ENCODE measurements around the gene SGSM1. TPM values are rescaled to one million over a fixed set of nuclear protein-coding genes. Genes with fewer than 3 reads are reported as not detected.
"Not testable (repeated sequence)": the region's sequence is repeated elsewhere in the genome, so short reads cannot be mapped to it uniquely, and the experiment has no call there.

The SGSM1 gene
- total and polyA plus RNA-seq, 2 donors (not counting 1 experiment from before 2014, with no cell fraction given), result not detected

- Histone ChIP-seq H3K4me2 (ENCODE audit: extremely low read depth, insufficient read depth, low read length) (no peak overlapping the region), H3K27ac (ENCODE audit: insufficient read depth, low read length) (no peak overlapping the region), H2AFZ (ENCODE audit: low read length) (no peak overlapping the region), H3K4me1 (ENCODE audit: control insufficient read depth, extremely low read depth, insufficient read depth, low read length) (no peaks in the 10 kb centered on the region), H3K9ac (ENCODE audit: insufficient read depth, low read length) (no peak overlapping the region), H3K79me2 (ENCODE audit: control insufficient read depth, insufficient read depth, low read length) (no peaks in the 10 kb centered on the region), H3K4me3 (replicated peaks in 1 of 4; ENCODE audit: control extremely low read depth in 1 of 4, insufficient read depth in 1 of 4, low read depth in 3 of 4, low read length in 4 of 4) (no peak overlapping the region), H3K27me3 (ENCODE audit: control insufficient read depth, insufficient read depth, low read length) (no peaks in the 10 kb centered on the region), H3K36me3 (ENCODE audit: control insufficient read depth, insufficient read depth, low read length) (no peaks in the 10 kb centered on the region), H4K20me1 (ENCODE audit: control insufficient read depth, extremely low read depth, insufficient read depth, low read length) (no peaks in the 10 kb centered on the region), H3K9me3 (ENCODE audit: control insufficient read depth, insufficient read depth, low read depth, low read length) (no peaks in the 10 kb centered on the region)
- peak; percentile 3 to 12 for DNase-seq (ENCODE audit: low read depth in 2 of 2)
- TF ChIP-seq EZH2 (IDR thresholded peaks at IDR 0.05; ENCODE audit: low read length, missing control alignments) (no peak), CTCF (conservative IDR thresholded peaks at IDR 0.05 in 1 of 2, IDR thresholded peaks at IDR 0.05 in 1 of 2; ENCODE audit: low read depth in 1 of 2, low read length in 2 of 2) (no peak)
Measured at GRCh38 chr22:24836282-24836681, 30.3 kb downstream of the SGSM1 start.

- H3K27me3 ChIP-seq (ENCODE audit: control insufficient read depth, insufficient read depth, low read length); H2AFZ ChIP-seq (ENCODE audit: low read length); H3K27ac ChIP-seq (ENCODE audit: insufficient read depth, low read length); H3K36me3 ChIP-seq (ENCODE audit: control insufficient read depth, insufficient read depth, low read length); H3K4me1 ChIP-seq (ENCODE audit: control insufficient read depth, extremely low read depth, insufficient read depth, low read length); H3K4me3 ChIP-seq (replicated peaks in 1 of 4; ENCODE audit: control extremely low read depth in 1 of 4, insufficient read depth in 1 of 4, low read depth in 3 of 4, low read length in 4 of 4); DNase-seq (ENCODE audit: low read depth in 2 of 2); H3K9me3 ChIP-seq (ENCODE audit: control insufficient read depth, insufficient read depth, low read depth, low read length); H4K20me1 ChIP-seq (ENCODE audit: control insufficient read depth, extremely low read depth, insufficient read depth, low read length); H3K4me2 ChIP-seq (ENCODE audit: extremely low read depth, insufficient read depth, low read length); H3K9ac ChIP-seq (ENCODE audit: insufficient read depth, low read length); H3K79me2 ChIP-seq (ENCODE audit: control insufficient read depth, insufficient read depth, low read length): not testable (repeated sequence)
- peak in 1 of 2 donors; percentile 1 for TF ChIP-seq CTCF (conservative IDR thresholded peaks at IDR 0.05 in 1 of 2, IDR thresholded peaks at IDR 0.05 in 1 of 2; ENCODE audit: low read depth in 1 of 2, low read length in 2 of 2)
Measured at GRCh38 chr22:24837517-24837916, 31.5 kb downstream of the SGSM1 start.

GRCh38 chr22:24841261-24841660 is 35.2 kb downstream of the SGSM1 start:
- Histone ChIP-seq H3K79me2 (ENCODE audit: control insufficient read depth, insufficient read depth, low read length) (no peaks in the 10 kb centered on the region), H4K20me1 (ENCODE audit: control insufficient read depth, extremely low read depth, insufficient read depth, low read length) (no peaks in the 10 kb centered on the region), H3K27ac (ENCODE audit: insufficient read depth, low read length) (no peak overlapping the region), H3K4me1 (ENCODE audit: control insufficient read depth, extremely low read depth, insufficient read depth, low read length) (no peaks in the 10 kb centered on the region), H2AFZ (ENCODE audit: low read length) (no peak overlapping the region), H3K4me2 (ENCODE audit: extremely low read depth, insufficient read depth, low read length) (no peak overlapping the region), H3K9me3 (ENCODE audit: control insufficient read depth, insufficient read depth, low read depth, low read length) (no peaks in the 10 kb centered on the region), H3K36me3 (ENCODE audit: control insufficient read depth, insufficient read depth, low read length) (no peaks in the 10 kb centered on the region), H3K27me3 (ENCODE audit: control insufficient read depth, insufficient read depth, low read length) (no peaks in the 10 kb centered on the region), H3K9ac (ENCODE audit: insufficient read depth, low read length) (no peak overlapping the region), H3K4me3 (replicated peaks in 1 of 4; ENCODE audit: control extremely low read depth in 1 of 4, insufficient read depth in 1 of 4, low read depth in 3 of 4, low read length in 4 of 4) (no peak overlapping the region)
- no peak for TF ChIP-seq EZH2 (IDR thresholded peaks at IDR 0.05; ENCODE audit: low read length, missing control alignments)
- TF ChIP-seq CTCF (conservative IDR thresholded peaks at IDR 0.05 in 1 of 2, IDR thresholded peaks at IDR 0.05 in 1 of 2; ENCODE audit: low read depth in 1 of 2, low read length in 2 of 2), result no peak
- no peak for DNase-seq (ENCODE audit: low read depth in 2 of 2)

All from fibroblast of lung (primary cell).